Parathyroid adenoma (tissue), 2 donors: ENCODE measurements around the gene PAGR1.
"Not testable (repeated sequence)": the region's sequence is repeated elsewhere in the genome, so short reads cannot be mapped to it uniquely, and the experiment has no call there.

ENCODE experiments used
- H2AFZ ChIP-seq: fragments of 300-600 bp; sonication (generic); one replicate; pipeline ENCODE4 v1.7.0; 2017; ENCODE audit warnings: antibody characterized with exemption, mild to moderate bottlenecking
- H3K27ac ChIP-seq: fragments of 300-600 bp; sonication (generic); one replicate; pipeline ENCODE4 v1.7.0; 2017
- H3K27me3 ChIP-seq: fragments of 300-600 bp; sonication (generic); one replicate; pipeline ENCODE4 v1.7.0; 2017; ENCODE audit warnings: low read length; ENCODE audit not compliant: control insufficient read depth, insufficient read depth
- H3K36me3 ChIP-seq: fragments of 300-600 bp; sonication (generic); one replicate; pipeline ENCODE4 v1.7.0; 2017; ENCODE audit warnings: low read length; ENCODE audit not compliant: control insufficient read depth, insufficient read depth
- H3K4me1 ChIP-seq: fragments of 300-600 bp; sonication (generic); one replicate; pipeline ENCODE4 v1.7.0; 2017; ENCODE audit warnings: control low read depth
- H3K4me2 ChIP-seq: fragments of 300-600 bp; sonication (generic); one replicate; pipeline ENCODE4 v1.7.0; 2017; ENCODE audit warnings: low read length
- H3K4me3 ChIP-seq: fragments of 300-600 bp; sonication (generic); one replicate; pipeline ENCODE4 v1.7.0; 2017; ENCODE audit warnings: low read depth, low read length
- H3K79me2 ChIP-seq: fragments of 300-600 bp; sonication (generic); one replicate; pipeline ENCODE4 v1.7.0; 2017; ENCODE audit warnings: control low read depth
- H3K9ac ChIP-seq: fragments of 300-600 bp; sonication (generic); one replicate; pipeline ENCODE4 v1.7.0; 2017; ENCODE audit warnings: mild to moderate bottlenecking
- H3K9me3 ChIP-seq: fragments of 300-600 bp; sonication (generic); one replicate; pipeline ENCODE4 v1.7.0; 2017; ENCODE audit warnings: low read length; ENCODE audit not compliant: control insufficient read depth
- CTCF ChIP-seq: fragments of 300-600 bp; sonication (generic); IDR thresholded peaks from one replicate; pipeline ENCODE4 v1.7.0; 2017; ENCODE audit warnings: antibody characterized with exemption, mild to moderate bottlenecking
- donor health status: primary hyperparathyroidism.

PAGR1 gene

DNA sequence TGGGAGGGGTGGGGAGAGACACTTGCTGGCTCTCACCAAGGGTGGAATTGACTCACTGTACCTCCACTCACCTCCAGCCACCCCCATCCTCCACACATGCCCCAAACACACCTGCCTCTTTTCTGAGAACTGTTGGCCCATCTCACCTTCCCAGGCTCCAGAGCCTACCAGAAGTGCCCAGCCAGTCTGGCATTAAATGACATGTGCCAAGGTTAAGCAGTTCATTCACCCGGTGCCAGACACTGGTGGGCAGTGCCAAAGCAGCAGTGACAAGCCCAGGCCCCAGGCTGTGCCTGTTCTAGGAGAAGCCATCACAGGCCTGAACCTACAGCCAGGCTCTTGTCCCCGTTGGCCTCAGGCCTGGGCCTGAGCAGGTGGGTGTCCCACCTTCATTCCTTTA lies 15.5 kb downstream of the PAGR1 start:
- no peaks in the 10 kb centered on the region for H3K4me1 ChIP-seq
- H3K36me3 ChIP-seq: no peaks in the 10 kb centered on the region
- no peak for TF ChIP-seq CTCF
- H3K9ac ChIP-seq: no peak overlapping the region
- H3K9me3 ChIP-seq: no peaks in the 10 kb centered on the region
- no peaks in the 10 kb centered on the region for H3K27me3 ChIP-seq
- no peak overlapping the region for H2AFZ ChIP-seq
- peaks cover 35% of the 10 kb centered on the region for H3K79me2 ChIP-seq
- no peak overlapping the region for H3K4me3 ChIP-seq
- no peak overlapping the region for H3K27ac ChIP-seq
- no peak overlapping the region for H3K4me2 ChIP-seq

DNA sequence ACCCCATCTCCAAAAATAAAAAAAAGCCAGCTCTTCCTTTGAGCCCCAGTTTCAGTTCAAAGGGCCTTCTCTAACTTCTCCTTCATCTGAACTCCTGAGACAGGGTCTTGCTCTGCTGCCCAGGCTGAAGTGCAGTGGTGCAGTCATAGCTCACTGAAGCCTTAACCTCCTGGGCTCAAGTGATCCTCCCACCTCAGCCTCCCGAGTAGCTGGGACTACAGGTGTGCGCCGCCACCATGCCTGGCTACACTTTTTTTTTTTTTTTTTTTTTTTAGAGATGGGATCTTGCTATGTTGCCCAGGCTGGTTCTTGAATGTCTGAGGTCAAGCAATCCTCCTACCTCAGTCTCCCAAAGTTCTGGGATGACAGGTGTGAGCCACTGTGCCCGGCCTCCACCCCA lies 17.3 kb downstream of the PAGR1 start:
- H3K4me1 ChIP-seq, H3K9me3 ChIP-seq, H3K4me2 ChIP-seq, H3K27me3 ChIP-seq, H3K27ac ChIP-seq, H2AFZ ChIP-seq, H3K36me3 ChIP-seq, H3K9ac ChIP-seq, H3K4me3 ChIP-seq: not testable (repeated sequence)
- H3K79me2 ChIP-seq: peaks cover 19% of the 10 kb centered on the region

GRCh38 chr16:29834079-29834478 lies 18.1 kb downstream of the PAGR1 start:
- Histone ChIP-seq H3K36me3 (no peaks in the 10 kb centered on the region), H3K27ac (no peak overlapping the region), H3K79me2 (peaks cover 15% of the 10 kb centered on the region), H3K4me3 (no peak overlapping the region), H3K9ac (no peak overlapping the region), H3K4me2 (no peak overlapping the region), H2AFZ (no peak overlapping the region), H3K9me3 (no peaks in the 10 kb centered on the region), H3K4me1 (no peaks in the 10 kb centered on the region), H3K27me3 (no peaks in the 10 kb centered on the region)
- no peak for TF ChIP-seq CTCF

DNA sequence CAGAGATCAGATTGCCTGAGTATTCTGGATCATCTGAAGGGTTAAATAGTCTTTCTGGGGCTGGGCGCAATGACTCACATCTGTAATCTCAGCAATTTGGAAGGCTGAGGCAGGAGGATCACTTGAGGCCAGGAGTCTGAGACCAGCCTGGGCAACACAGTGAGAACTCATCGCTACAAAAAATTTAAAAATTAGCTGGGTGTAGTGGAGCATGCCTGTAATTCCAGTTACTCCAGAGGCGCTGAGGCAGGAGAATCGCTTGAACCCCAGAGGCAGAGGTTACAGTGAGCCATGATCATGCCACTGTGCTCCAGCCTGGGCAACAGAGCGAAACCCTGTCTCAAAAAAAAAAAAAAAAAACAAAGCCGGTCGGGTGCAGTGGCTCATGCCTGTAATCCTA lies 20.0 kb downstream of the PAGR1 start:
- Histone ChIP-seq H3K4me2 (no peak overlapping the region), H3K79me2 (peaks cover 3% of the 10 kb centered on the region), H3K4me1 (peaks cover 4% of the 10 kb centered on the region), H3K27me3 (no peaks in the 10 kb centered on the region), H3K4me3 (no peak overlapping the region), H3K9ac (no peak overlapping the region), H3K27ac (no peak overlapping the region), H2AFZ (no peak overlapping the region), H3K36me3 (no peaks in the 10 kb centered on the region), H3K9me3 (no peaks in the 10 kb centered on the region)
- no peak for TF ChIP-seq CTCF

DNA sequence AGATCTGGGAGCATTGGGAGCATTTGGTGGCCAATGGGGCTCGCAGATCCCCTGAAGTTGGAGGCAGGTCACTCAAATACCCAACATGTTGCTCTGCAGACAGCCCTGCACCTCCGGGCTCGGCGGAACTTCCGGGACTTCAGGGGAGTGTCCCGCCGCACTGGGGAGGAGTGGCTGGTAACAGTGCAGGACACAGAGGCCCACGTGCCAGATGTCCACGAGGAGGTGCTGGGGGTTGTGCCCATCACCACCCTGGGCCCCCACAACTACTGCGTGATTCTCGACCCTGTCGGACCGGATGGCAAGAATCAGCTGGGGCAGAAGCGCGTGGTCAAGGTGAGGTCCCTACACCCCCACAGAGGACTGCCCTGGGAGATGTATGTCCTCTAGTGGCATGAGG lies 20.7 kb downstream of the PAGR1 start:
- Histone ChIP-seq H3K36me3 (no peaks in the 10 kb centered on the region), H3K9ac (no peak overlapping the region), H3K79me2 (peaks cover under 1% of the 10 kb centered on the region), H3K9me3 (no peaks in the 10 kb centered on the region), H3K4me3 (no peak overlapping the region), H3K4me1 (peaks cover 7% of the 10 kb centered on the region), H2AFZ (no peak overlapping the region), H3K27me3 (no peaks in the 10 kb centered on the region), H3K27ac (no peak overlapping the region), H3K4me2 (no peak overlapping the region)
- TF ChIP-seq CTCF: no peak
